Body of pancreas (tissue), 4 donors: ENCODE results near the gene CLDN4.

Experiments
- POLR2A ChIP-seq, 3 donors: fragments of 450-650 bp; IDR thresholded peaks; one replicate each; pipeline ENCODE4 v1.6.1; 2016; ENCODE audit warnings: antibody characterized with exemption in 3 of 3, mild to moderate bottlenecking in 2 of 3
- TF ChIP-seq, protein P1 (sequence below), 7 experiments: fragments of 450-650 bp in 4 of 7; fragments of 200-600 bp in 3 of 7; sonication (generic) in 3 of 7; IDR thresholded peaks; one replicate each; pipeline ENCODE4 v1.5.1; 2016 to 2019; ENCODE audit warnings: antibody characterized with exemption in 7 of 7

DNA sequence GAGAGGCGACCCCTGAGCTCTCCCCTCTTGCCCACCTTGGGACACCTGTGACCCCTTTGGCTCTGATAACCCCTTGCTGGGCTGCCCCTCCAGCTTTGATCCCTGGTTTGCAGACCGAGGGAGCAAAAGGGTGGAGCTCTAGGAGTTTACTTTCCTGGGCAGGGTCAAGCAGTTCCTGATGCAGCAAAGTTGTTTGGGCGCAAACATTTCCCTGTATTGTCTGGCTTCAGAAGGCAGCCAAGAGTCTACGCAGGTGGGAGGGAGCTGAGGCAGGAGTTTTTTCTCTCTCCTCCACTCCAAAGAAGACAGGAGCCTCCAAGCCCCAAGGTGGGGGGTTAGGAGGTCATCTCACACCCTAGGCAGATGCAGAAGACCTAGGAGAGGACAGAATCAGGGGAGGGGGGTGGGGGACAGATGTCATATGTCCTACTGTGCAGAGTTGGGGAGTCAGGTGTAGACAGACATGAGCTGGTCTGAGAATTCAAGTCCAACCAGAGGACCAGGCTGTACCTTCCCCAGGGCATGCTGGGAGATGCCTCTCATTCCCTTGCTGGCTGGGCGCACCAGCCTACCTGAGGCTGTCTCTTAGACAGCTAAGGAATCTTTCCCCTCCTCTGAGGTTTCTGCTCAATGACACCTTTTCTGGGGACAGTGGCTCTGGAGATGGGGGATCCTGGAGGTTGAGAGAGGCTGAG is 50.7 kb downstream of the CLDN4 start:
- TF ChIP-seq, protein P1, sequence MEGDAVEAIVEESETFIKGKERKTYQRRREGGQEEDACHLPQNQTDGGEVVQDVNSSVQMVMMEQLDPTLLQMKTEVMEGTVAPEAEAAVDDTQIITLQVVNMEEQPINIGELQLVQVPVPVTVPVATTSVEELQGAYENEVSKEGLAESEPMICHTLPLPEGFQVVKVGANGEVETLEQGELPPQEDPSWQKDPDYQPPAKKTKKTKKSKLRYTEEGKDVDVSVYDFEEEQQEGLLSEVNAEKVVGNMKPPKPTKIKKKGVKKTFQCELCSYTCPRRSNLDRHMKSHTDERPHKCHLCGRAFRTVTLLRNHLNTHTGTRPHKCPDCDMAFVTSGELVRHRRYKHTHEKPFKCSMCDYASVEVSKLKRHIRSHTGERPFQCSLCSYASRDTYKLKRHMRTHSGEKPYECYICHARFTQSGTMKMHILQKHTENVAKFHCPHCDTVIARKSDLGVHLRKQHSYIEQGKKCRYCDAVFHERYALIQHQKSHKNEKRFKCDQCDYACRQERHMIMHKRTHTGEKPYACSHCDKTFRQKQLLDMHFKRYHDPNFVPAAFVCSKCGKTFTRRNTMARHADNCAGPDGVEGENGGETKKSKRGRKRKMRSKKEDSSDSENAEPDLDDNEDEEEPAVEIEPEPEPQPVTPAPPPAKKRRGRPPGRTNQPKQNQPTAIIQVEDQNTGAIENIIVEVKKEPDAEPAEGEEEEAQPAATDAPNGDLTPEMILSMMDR (IDR thresholded peaks at IDR 0.05) = no peak
- no peak for TF ChIP-seq POLR2A (IDR thresholded peaks at IDR 0.05)
